HG03135 (cell line): Measurements from ENCODE around the gene PHF5A.

Experiments used
- ATAC-seq: cut with Tn5 transposase; IDR thresholded peaks from one replicate; pipeline ENCODE4 v1.9.1; 2021; ENCODE audit warnings: mild to moderate bottlenecking, moderate library complexity; ENCODE audit not compliant: unreplicated experiment

The PHF5A gene

GRCh38 chr22:41417622-41418390, 50.7 kb downstream of the PHF5A start:
- no peak for ATAC-seq

- ATAC-seq, result no peak
Observed at GRCh38 chr22:41415554-41415953, 52.9 kb downstream of the PHF5A start.

- ATAC-seq, result no peak
Observed at GRCh38 chr22:41411021-41411851, 57.3 kb downstream of the PHF5A start.

- ATAC-seq, result no peak
Observed at GRCh38 chr22:41410311-41410751, 58.2 kb downstream of the PHF5A start.
